RPMI7951 (cell line): ENCODE data around the gene DPM2. TPM values are rescaled to one million over a fixed set of nuclear protein-coding genes. Genes with fewer than 3 reads are reported as not detected.
A peak's percentile ranks its signal among the peaks of the same experiment; 100 is the strongest.

ENCODE experiments used
- DNase-seq: peaks from one replicate; pipeline ENCODE4 v3.0.0-alpha.2; 2012; ENCODE audit warnings: low read depth
- total RNA-seq: library from RNA; depleted of rRNA; stranded (reverse); fragments of >200 nt; shearing (Covaris generic); gene quantifications from 2 replicates; pipeline ENCODE4 v1.2.3, GENCODE V29; 2014; rRNA removed

The DPM2 gene
- 37.1 and 50.1 TPM in 2 replicates for total RNA-seq

- peak; percentile 82 for DNase-seq
Observed at GRCh38 chr9:127937388-127938297, at the start of gene DPM2. TSS of gene DPM2 (minus strand) at chr9:127937854. CDS start at chr9:127937820, 34 bp downstream.

GRCh38 chr9:127987103-127987614 lies 49.5 kb upstream of the DPM2 start:
- DNase-seq, result peak; percentile 78

GRCh38 chr9:127985011-127985410 lies 47.4 kb upstream of the DPM2 start:
- no peak for DNase-seq

GRCh38 chr9:127983847-127984289 lies 46.2 kb upstream of the DPM2 start:
- no peak for DNase-seq

- DNase-seq, result no peak
Observed at GRCh38 chr9:127982912-127983311, 45.3 kb upstream of the DPM2 start.

GRCh38 chr9:127981559-127982121 lies 44.0 kb upstream of the DPM2 start:
- no peak for DNase-seq

- DNase-seq, result peak; percentile 87
Observed at GRCh38 chr9:127980706-127981558, 43.3 kb upstream of the DPM2 start, which contains the start of gene EEIG1. TSS of gene EEIG1 (minus strand) at chr9:127980989. CDS start at chr9:127980137, 852 bp downstream.

GRCh38 chr9:127980060-127980705 lies 42.5 kb upstream of the DPM2 start:
- no peak for DNase-seq

- DNase-seq, result peak; percentile 47
Observed at GRCh38 chr9:127979333-127980059, 41.8 kb upstream of the DPM2 start.

- no peak for DNase-seq
Observed at GRCh38 chr9:127979015-127979332, 41.3 kb upstream of the DPM2 start.

- peak; percentile 59 for DNase-seq
Observed at GRCh38 chr9:127977884-127978647, 40.4 kb upstream of the DPM2 start.

GRCh38 chr9:127977009-127977883 lies 39.6 kb upstream of the DPM2 start:
- DNase-seq, result no peak

- DNase-seq, result no peak
Observed at GRCh38 chr9:127976498-127976897, 38.8 kb upstream of the DPM2 start.

GRCh38 chr9:127975376-127976315 lies 38.0 kb upstream of the DPM2 start:
- DNase-seq, result no peak

GRCh38 chr9:127974769-127975261 lies 37.2 kb upstream of the DPM2 start:
- DNase-seq, result no peak

- no peak for DNase-seq
Observed at GRCh38 chr9:127974001-127974768, 36.5 kb upstream of the DPM2 start.
